Measurements from ENCODE around the gene SHISA7. TPM values are rescaled to one million over a fixed set of nuclear protein-coding genes. Genes with fewer than 3 reads are reported as not detected.
A peak's percentile ranks its signal among the peaks of the same experiment; 100 is the strongest.

Gene SHISA7
- total RNA-seq, 1 donor from 2014 or later, result 0.10 TPM

DNA sequence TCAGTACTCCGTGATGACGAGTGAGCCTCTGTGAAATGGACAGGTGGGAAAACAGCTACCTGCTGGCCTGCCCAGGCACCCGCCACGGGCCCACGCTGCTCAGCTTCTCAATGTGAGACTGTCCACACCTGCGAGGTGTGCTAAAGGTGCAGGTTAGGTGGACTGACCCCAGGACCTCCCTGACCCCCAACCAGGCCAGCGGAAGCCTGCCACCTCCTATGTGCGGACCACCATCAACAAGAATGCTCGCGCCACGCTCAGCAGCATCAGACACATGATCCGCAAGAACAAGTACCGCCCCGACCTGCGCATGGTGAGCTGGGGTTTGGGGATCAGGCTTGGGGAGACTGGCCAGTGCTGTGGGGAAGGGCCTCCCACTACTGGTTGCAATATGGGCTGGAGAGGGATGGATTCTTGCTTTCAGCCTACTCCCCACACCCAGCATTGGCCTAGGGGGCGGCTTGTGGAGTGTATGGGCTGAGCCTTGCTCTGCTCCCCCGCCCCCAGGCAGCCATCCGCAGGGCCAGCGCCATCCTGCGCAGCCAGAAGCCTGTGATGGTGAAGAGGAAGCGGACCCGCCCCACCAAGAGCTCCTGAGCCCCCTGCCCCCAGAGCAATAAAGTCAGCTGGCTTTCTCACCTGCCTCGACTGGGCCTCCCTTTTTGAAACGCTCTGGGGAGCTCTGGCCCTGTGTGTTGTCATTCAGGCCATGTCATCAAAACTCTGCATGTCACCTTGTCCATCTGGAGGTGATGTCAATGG lies 55.2 kb downstream of the SHISA7 start:
- DNase-seq, result no peak

DNA sequence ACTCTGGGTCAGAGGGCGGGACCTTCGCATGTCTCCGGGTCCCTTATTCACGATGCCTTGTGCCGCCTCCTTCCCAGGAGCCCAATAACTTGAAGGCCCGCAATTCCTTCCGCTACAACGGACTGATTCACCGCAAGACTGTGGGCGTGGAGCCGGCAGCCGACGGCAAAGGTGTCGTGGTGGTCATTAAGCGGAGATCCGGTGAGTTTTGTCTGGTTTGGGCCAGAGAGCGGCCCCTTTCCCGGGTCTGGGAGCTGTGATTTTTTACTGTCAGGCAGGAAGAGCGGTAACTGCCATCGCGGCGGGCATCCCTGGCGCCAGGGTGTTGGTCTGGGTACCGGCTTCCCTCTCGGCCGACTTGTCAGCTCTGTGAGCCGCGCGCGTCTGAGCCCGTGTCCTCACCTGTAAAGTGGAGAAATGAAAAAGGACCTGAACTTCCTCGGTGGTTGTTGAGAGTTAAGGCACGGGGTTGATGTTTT lies 56.6 kb downstream of the SHISA7 start:
- DNase-seq, result no peak

DNA sequence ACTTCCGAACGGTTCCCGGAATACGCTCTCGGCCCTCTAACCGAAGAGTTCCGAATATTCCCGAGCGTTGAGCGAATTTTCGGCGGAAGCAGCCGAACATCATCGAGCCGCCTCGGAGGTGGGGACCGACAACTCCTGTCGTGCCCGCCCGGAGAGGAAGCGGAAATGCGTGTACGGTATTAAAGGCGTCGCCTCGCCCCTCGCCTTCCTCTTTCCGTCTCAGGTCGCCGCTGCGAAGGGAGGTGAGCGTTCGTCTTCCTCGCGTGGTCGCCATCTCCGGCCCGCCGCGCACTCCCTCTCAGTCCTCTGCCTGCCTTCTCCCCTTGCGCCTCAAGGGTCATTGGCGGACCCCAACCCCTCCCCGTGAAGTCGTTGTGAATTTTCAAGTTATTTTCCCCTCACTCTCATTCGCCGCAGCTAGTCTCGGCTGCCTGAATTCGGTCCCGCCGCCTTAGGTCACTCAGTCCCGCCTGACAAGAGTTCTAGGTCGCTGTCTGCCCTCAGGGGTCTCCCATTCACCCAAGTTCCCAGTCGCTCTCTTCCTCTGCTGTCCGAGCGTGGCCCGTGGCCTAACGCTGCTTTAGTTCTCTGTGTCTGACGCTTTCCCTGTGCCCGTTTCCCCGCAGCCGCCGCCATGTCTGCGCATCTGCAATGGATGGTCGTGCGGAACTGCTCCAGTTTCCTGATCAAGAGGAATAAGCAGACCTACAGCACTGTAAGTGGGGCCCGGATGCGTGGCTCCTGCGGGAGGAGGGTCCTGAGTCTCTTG lies 57.2 kb downstream of the SHISA7 start, which contains the start of gene RPL28:
TSS of gene RPL28 (plus strand) at position 209 of the 769 bp plus-strand sequence. CDS start at position 635, 426 bp downstream.
- peak; percentile 99 for DNase-seq

DNA sequence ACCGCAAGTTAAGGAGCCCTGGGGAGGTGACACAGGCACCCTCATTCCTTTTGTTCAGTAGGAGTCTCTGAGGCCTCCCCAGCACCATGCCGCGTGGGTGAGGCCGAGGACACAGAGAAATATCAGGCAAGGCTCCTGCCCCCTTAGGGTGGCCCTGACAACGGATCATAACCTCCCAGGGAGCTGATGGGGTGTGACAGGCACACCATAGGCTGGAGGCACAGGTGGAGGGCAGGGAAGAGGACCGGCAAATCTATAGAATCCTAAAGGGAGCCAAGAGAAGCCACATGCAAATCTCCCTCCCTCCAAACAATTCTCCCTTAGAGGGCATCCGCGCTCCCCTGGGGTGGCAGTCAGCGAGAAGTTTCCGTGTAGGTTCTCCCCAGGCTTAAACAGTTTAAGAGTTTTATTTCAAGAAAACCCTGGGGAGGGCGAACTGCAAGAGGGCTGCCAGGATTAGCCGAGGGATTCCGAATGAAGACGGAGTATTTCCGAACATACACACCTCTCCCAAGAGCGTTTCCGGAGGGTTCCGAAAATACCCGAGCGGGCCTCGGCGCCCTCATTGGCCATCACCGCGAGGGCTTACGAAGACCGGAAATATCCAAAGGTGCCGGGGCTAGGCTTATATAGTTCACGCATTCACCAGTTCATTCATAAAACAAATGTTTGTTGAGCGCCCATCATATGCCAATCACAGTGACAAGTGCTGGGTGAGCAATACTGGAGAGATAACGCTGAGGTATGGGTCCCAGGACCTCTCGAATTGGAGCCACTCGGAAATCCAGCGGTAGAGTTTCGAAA lies 58.0 kb downstream of the SHISA7 start:
- DNase-seq, result peak; percentile 96

DNA sequence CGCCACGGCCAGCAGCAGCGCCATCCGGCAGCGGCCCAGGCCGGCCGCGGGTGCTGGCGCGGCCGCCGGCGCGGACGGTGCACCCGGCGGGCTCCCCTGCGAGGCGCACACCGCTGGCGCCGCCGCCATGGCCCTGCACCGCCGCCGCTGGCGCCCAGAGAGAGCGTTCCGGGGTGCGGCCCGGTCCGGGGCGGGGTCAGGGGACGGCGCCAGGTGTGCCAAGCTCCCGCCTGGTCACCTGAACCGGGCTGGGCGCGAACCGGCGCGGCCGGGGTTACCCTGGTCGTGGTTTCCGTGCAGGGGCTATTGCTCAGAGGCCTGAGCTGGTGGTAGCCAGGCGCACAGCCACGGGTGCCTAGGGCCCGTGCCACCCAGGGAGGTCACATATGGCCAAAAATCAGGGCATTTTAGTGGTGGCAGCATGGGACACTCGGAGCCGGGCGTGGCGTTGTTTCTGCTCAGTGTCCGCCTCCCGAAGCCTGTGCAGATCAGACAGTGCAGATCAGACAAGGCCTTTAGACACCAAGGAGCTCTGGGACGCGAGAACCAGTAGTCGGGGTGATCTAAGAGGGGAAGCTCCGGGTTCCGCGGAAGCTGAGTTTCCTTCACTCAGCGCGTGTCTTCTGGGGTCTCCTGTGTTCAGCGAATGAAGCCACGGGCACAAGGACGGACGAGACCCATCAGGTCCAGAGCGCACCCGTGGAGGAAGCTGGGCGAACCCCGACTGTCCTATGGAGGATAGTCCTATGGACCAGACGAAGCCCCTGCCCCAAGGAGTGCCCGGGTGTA lies 58.8 kb downstream of the SHISA7 start, which contains the start of gene TMEM238:
TSS of gene TMEM238 (minus strand) at position 162 of the 789 bp plus-strand sequence. CDS start at position 129, 33 bp downstream.
- no peak for DNase-seq

DNA sequence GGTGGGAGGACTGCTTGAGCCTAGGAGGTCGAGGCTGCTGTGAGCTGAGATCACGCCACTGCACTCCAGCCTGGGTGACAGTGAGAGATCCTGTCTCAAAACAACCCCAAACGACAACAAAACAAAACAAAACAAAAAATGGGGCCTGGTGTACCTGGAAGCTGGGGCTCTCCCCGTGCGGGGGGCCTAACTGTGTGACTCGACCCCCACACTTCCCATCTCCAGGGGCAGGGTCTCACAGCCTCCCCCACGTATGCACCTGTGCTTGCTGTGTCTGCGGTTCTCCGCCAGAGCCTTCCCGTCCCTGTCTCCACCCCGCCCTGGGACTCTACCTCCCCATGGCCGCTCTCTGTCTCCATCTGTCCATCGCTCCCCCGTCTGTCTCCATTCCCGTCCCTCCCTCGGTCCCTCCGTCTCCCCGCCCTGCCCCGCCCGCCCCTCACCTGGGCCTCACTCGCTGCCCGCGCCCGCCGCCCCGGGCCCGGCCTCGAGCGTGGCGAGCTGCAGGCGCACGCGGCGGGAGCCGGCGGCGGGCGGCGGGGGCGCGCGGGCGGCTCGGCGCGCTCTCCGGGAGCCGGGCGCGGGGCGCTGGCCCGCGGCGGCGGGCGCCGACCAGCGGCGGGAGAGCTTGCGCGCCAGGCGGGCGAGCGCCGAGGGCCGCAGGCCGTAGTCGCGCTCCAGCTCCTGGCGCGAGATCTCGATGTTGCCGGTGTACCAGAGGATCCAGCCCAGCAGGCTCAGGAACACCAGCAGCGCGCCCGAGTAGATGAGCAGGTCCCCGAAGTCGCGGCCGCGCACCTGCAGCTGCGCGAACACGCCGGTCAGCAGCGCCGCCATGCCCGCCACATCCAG lies 59.6 kb downstream of the SHISA7 start:
- DNase-seq, result no peak

DNA sequence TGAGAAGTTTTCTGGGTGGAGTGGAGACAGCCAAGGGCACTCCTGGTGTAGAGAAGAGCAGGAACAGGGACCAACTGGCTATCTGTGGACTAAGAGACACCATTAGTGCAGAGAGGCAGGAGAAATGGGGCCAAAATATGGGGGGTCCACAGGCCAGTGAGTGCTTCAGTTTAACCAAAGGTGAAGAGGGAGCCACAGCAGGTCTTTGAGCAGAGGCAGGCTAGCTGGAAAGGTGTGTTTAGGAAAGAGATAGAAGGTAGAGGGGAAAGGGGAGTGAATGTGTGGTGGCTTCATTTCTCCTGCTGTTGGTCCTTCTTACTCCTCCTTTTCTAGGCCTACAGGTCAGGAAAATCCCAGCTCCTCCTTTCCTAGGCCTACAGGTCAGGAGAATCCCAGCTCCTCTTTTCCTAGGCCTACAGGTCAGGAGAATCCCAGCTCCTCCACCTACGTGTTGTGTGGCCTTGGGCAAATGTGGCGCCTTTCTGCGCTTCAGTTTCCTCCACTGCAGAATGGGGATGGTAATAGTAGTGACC lies 60.5 kb downstream of the SHISA7 start:
- DNase-seq, result no peak

DNA sequence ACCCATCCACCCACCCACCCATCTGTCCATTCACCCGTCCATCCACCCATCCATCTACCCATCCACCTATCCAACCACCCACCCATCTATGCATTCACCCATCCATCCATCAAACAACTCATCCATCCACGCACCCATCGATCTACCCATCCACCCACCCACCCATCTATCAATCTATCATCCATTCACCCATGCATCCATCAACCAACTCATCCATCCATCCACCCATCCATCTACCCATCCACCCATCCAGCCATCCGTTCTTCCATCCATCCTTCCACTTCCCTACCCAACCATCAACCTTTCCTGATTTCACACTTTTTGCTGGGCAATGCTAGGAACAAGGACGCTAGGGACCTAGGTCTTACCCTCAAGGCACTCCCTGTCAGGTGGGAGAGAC lies 61.1 kb downstream of the SHISA7 start:
- no peak for DNase-seq

DNA sequence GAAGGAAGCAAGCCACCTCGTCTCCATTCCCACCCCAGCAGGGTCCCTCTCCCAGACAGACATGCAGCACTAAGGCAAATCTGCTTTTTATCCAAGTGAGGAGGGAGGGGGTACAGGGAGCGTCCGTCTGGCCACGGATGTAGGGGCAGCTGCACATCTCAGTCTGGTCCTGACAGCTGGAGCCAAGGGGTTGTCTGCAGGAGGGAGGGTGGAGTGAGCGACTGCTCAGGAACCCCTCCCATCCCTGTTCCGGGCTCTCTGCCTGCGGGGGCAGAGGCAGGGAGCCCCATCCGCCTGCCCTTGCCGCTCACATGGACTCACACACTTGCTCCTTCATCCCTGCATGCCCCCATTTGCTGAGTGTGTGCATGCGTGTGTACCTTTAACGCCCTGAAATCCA lies 63.9 kb downstream of the SHISA7 start:
- no peak for DNase-seq

Other genes starting within 250 kb of the SHISA7 start
- gene PTPRH, start 233.8 kb downstream of the SHISA7 start, total RNA-seq, result 0.39 TPM
- 1.2 TPM for gene TMEM86B, start 214.5 kb downstream of the SHISA7 start, total RNA-seq
- gene PPP6R1, start 184.3 kb downstream of the SHISA7 start, total RNA-seq, result 20.8 TPM
- gene HSPBP1, start 163.2 kb downstream of the SHISA7 start, total RNA-seq, result 12.1 TPM
- 3.6 TPM for gene BRSK1, start 159.3 kb downstream of the SHISA7 start, total RNA-seq
- 1.1 TPM for gene TMEM150B, start 118.0 kb downstream of the SHISA7 start, total RNA-seq
- gene KMT5C, start 103.4 kb downstream of the SHISA7 start, total RNA-seq, result 17.0 TPM
- 3.1 TPM for gene COX6B2, start 88.6 kb downstream of the SHISA7 start, total RNA-seq
- not detected for gene GARIN5B, start 80.0 kb downstream of the SHISA7 start, total RNA-seq
- gene IL11, start 72.8 kb downstream of the SHISA7 start, total RNA-seq, result 0.30 TPM
- not detected for gene TMEM190, start 66.5 kb downstream of the SHISA7 start, total RNA-seq
- 0.30 TPM for gene TMEM238, start 59.0 kb downstream of the SHISA7 start, total RNA-seq
- 377 TPM for gene RPL28, start 57.4 kb downstream of the SHISA7 start, total RNA-seq
- 25.4 TPM for gene UBE2S, start 35.5 kb downstream of the SHISA7 start, total RNA-seq
- gene ISOC2, start 18.3 kb upstream of the SHISA7 start, total RNA-seq, result 23.0 TPM
- not detected for gene C19orf85, start 21.5 kb upstream of the SHISA7 start, total RNA-seq
- gene ZNF628, start 33.3 kb upstream of the SHISA7 start, total RNA-seq, result 1.1 TPM
- 6.1 TPM for gene NAT14, start 41.9 kb upstream of the SHISA7 start, total RNA-seq
- 16.5 TPM for gene SSC5D, start 45.1 kb upstream of the SHISA7 start, total RNA-seq
- not detected for gene SBK2, start 93.8 kb upstream of the SHISA7 start, total RNA-seq
- gene SBK3, start 102.2 kb upstream of the SHISA7 start, total RNA-seq, result not detected
- 2.2 TPM for gene ZNF579, start 137.5 kb upstream of the SHISA7 start, total RNA-seq
- 3.2 TPM for gene FIZ1, start 156.2 kb upstream of the SHISA7 start, total RNA-seq
- gene ZNF524, start 157.0 kb upstream of the SHISA7 start, total RNA-seq, result 6.4 TPM
- 2.1 TPM for gene ZNF865, start 162.3 kb upstream of the SHISA7 start, total RNA-seq
- gene ZNF784, start 181.3 kb upstream of the SHISA7 start, total RNA-seq, result 3.2 TPM
- gene ZNF580, start 197.7 kb upstream of the SHISA7 start, total RNA-seq, result 4.0 TPM
- 12.4 TPM for gene ZNF581, start 200.3 kb upstream of the SHISA7 start, total RNA-seq
- 4.2 TPM for gene CCDC106, start 204.9 kb upstream of the SHISA7 start, total RNA-seq
- 64.1 TPM for gene U2AF2, start 211.7 kb upstream of the SHISA7 start, total RNA-seq
- 20.8 TPM for gene EPN1, start 231.9 kb upstream of the SHISA7 start, total RNA-seq

All from skin of body (tissue), 2 donors.